ENCODE results near the gene RPS3. TPM values are rescaled to one million over a fixed set of nuclear protein-coding genes. Genes with fewer than 3 reads are reported as not detected.
"Not testable (repeated sequence)": the region's sequence is repeated elsewhere in the genome, so short reads cannot be mapped to it uniquely, and the experiment has no call there.

RPS3 gene
- total RNA-seq, 1 experiment from 2014 or later, result 6,280 TPM

DNA sequence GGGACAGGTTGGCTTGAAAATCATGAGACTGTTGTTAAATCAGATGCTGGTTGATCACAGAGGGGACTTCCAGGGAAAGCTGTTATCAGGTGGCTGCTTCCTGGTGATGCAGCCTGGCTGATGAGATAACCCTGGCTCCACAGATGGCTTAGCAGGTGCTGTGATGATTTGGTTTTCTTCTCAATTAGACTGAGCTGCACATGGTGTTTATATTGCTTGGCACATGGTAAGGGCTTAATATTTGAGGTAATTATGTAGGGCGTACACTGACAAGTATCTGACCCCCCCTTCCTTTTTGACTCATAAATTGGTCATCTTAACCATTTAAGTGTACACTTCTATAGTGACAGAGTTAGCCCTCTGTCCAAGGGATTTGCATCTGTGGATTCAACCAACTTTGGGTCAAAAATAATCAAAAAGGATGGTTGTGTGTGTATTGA, 7.0 kb downstream of the RPS3 start:
- Mint-ChIP-seq H3K4me1 (ENCODE audit: low read depth, unreplicated experiment) (peaks cover 42% of the 10 kb centered on the region), H3K4me3 (ENCODE audit: unreplicated experiment) (no peak overlapping the region), H3K27ac (ENCODE audit: unreplicated experiment) (no peak overlapping the region), H3K36me3 (ENCODE audit: insufficient read depth, unreplicated experiment) (peaks cover 92% of the 10 kb centered on the region), H3K9me3 (ENCODE audit: unreplicated experiment) (no peaks in the 10 kb centered on the region), H3K27me3 (ENCODE audit: insufficient read depth, unreplicated experiment) (no peaks in the 10 kb centered on the region)
- no peaks in the 10 kb centered on the region for H3K9me3 ChIP-seq
- H3K4me1 ChIP-seq, result peaks cover 24% of the 10 kb centered on the region
- CTCF ChIA-PET, result interaction anchor here (1.1 kb wide), 1 partner anchor 24 kb away, joined by 4 read pairs; no protein-coding TSS in a partner anchor
- intact Hi-C loops (cut with micrococcal nuclease; ENCODE audit: unreplicated experiment), result no loop called here
- BruUV-seq (replicated peaks), result no TSS peak
- H3K27me3 ChIP-seq (replicated peaks; ENCODE audit: control insufficient read depth, insufficient read depth, low read length), result no peaks in the 10 kb centered on the region
- H3K4me3 ChIP-seq (ENCODE audit: low read depth, low read length), result no peak overlapping the region
- POLR2A ChIA-PET, result no interaction called here
- DNase-seq, result no peak
- TF ChIP-seq, protein P1, sequence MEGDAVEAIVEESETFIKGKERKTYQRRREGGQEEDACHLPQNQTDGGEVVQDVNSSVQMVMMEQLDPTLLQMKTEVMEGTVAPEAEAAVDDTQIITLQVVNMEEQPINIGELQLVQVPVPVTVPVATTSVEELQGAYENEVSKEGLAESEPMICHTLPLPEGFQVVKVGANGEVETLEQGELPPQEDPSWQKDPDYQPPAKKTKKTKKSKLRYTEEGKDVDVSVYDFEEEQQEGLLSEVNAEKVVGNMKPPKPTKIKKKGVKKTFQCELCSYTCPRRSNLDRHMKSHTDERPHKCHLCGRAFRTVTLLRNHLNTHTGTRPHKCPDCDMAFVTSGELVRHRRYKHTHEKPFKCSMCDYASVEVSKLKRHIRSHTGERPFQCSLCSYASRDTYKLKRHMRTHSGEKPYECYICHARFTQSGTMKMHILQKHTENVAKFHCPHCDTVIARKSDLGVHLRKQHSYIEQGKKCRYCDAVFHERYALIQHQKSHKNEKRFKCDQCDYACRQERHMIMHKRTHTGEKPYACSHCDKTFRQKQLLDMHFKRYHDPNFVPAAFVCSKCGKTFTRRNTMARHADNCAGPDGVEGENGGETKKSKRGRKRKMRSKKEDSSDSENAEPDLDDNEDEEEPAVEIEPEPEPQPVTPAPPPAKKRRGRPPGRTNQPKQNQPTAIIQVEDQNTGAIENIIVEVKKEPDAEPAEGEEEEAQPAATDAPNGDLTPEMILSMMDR (IDR thresholded peaks at IDR 0.05; ENCODE audit: insufficient read depth in 1 of 2, low read depth in 1 of 2, low read length in 1 of 2, severe bottlenecking in 1 of 2, unreplicated experiment in 1 of 2), result no peak
- H3K36me3 ChIP-seq (ENCODE audit: control insufficient read depth, insufficient read depth, low read length), result peaks cover 28% of the 10 kb centered on the region

GRCh38 chr11:75408957-75409219, 9.6 kb downstream of the RPS3 start:
- ChIA-PET CTCF (interaction anchor here (0.5 to 1.5 kb wide), 2 partner anchors 37 to 66 kb away, joined by 4 to 5 read pairs; no protein-coding TSS in a partner anchor), POLR2A (interaction anchor here (1.6 to 2.0 kb wide), 3 partner anchors 12 to 22 kb away, joined by 5 to 12 read pairs (median 8); no protein-coding TSS in a partner anchor)
- Histone ChIP-seq H3K27me3 (replicated peaks; ENCODE audit: control insufficient read depth, insufficient read depth, low read length) (no peaks in the 10 kb centered on the region), H3K4me3 (ENCODE audit: low read depth, low read length) (no peak overlapping the region), H3K9me3 (no peaks in the 10 kb centered on the region), H3K36me3 (ENCODE audit: control insufficient read depth, insufficient read depth, low read length) (peaks cover 23% of the 10 kb centered on the region), H3K4me1 (no peaks in the 10 kb centered on the region; the same call in 1 of the 2 replicates)
- Mint-ChIP-seq H3K36me3 (ENCODE audit: insufficient read depth, unreplicated experiment) (peaks cover 92% of the 10 kb centered on the region), H3K9me3 (ENCODE audit: unreplicated experiment) (no peaks in the 10 kb centered on the region), H3K4me3 (ENCODE audit: unreplicated experiment) (no peak overlapping the region), H3K4me1 (ENCODE audit: low read depth, unreplicated experiment) (peaks cover 17% of the 10 kb centered on the region), H3K27me3 (ENCODE audit: insufficient read depth, unreplicated experiment) (no peaks in the 10 kb centered on the region), H3K27ac (ENCODE audit: unreplicated experiment) (no peak overlapping the region)
- BruUV-seq (replicated peaks), result no TSS peak
- intact Hi-C loops (cut with micrococcal nuclease; ENCODE audit: unreplicated experiment), result loop anchor here (1.0 kb wide), 2 partner anchors 16 to 42 kb away; no protein-coding TSS in a partner anchor
- TF ChIP-seq, protein P1 (IDR thresholded peaks at IDR 0.05; ENCODE audit: insufficient read depth in 1 of 2, low read depth in 1 of 2, low read length in 1 of 2, severe bottlenecking in 1 of 2, unreplicated experiment in 1 of 2), result no peak
- DNase-seq, result no peak

DNA sequence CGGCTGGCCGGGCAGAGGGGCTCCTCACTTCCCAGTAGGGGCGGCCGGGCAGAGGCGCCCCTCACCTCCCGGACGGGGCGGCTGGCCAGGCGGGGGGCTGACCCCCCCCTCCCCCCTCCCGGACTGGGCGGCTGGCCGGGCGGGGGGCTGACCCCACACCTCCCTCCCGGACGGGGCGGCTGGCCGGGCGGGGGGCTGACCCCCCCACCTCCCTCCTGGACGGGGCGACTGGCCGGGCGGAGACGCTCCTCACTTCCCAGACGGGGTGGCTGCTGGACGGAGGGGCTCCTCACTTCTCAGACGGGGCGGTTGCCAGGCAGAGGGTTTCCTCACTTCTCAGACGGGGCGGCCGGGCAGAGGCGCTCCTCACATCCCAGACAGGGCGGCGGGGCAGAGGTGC, 10.7 kb downstream of the RPS3 start:
- intact Hi-C loops (cut with micrococcal nuclease; ENCODE audit: unreplicated experiment), result not testable (repeated sequence)

DNA sequence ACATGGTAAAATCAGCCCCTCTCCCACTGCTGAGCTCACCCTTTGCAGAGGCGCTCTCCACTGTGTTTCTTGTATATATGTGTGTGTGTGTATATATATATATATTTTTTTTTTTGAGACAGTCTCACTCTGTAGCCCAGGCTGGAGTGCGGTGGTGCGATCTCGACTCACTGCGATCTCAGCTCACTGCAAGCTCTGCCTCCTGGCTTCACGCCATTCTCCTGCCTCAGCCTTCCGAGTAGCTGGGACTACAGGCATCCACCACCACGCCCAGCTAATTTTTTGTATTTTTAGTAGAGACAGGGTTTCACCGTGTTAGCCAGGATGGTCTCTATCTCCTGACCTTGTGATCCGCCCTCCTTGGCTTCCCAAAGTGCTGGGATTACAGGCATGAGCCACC, 13.8 kb downstream of the RPS3 start:
- POLR2A ChIA-PET, result interaction anchor here (0.8 kb wide), 1 partner anchor 9 kb away, joined by 3 read pairs; no protein-coding TSS in a partner anchor
- H3K9me3 Mint-ChIP-seq (ENCODE audit: unreplicated experiment); DNase-seq; CTCF ChIA-PET; intact Hi-C loops (cut with micrococcal nuclease; ENCODE audit: unreplicated experiment); H3K27me3 ChIP-seq (replicated peaks; ENCODE audit: control insufficient read depth, insufficient read depth, low read length); H3K4me3 ChIP-seq (ENCODE audit: low read depth, low read length); H3K27me3 Mint-ChIP-seq (ENCODE audit: insufficient read depth, unreplicated experiment); BruUV-seq (replicated peaks); H3K9me3 ChIP-seq; H3K4me3 Mint-ChIP-seq (ENCODE audit: unreplicated experiment): not testable (repeated sequence)
- Histone ChIP-seq H3K36me3 (ENCODE audit: control insufficient read depth, insufficient read depth, low read length) (peaks cover 18% of the 10 kb centered on the region), H3K4me1 (peaks cover 12% of the 10 kb centered on the region)
- H3K4me1 Mint-ChIP-seq (ENCODE audit: low read depth, unreplicated experiment), result peaks cover 14% of the 10 kb centered on the region
- peak overlapping the region; percentile 57 for H3K27ac Mint-ChIP-seq (ENCODE audit: unreplicated experiment)
- peaks cover 92% of the 10 kb centered on the region for H3K36me3 Mint-ChIP-seq (ENCODE audit: insufficient read depth, unreplicated experiment)

More for the DNA sequence above, 10.7 kb downstream of the RPS3 start:
- H3K9me3 Mint-ChIP-seq (ENCODE audit: unreplicated experiment); H3K27me3 ChIP-seq (replicated peaks; ENCODE audit: control insufficient read depth, insufficient read depth, low read length); H3K4me1 ChIP-seq; BruUV-seq (replicated peaks); CTCF ChIA-PET; H3K27ac Mint-ChIP-seq (ENCODE audit: unreplicated experiment); POLR2A ChIA-PET; H3K9me3 ChIP-seq; H3K4me3 Mint-ChIP-seq (ENCODE audit: unreplicated experiment); H3K4me3 ChIP-seq (ENCODE audit: low read depth, low read length); DNase-seq; H3K27me3 Mint-ChIP-seq (ENCODE audit: insufficient read depth, unreplicated experiment); H3K4me1 Mint-ChIP-seq (ENCODE audit: low read depth, unreplicated experiment): not testable (repeated sequence)
- H3K36me3 Mint-ChIP-seq (ENCODE audit: insufficient read depth, unreplicated experiment), result peaks cover 92% of the 10 kb centered on the region
- H3K36me3 ChIP-seq (ENCODE audit: control insufficient read depth, insufficient read depth, low read length), result peaks cover 21% of the 10 kb centered on the region

Data from Caco-2 (cell line).